ENCODE measurements around the gene GUCA2B. TPM values are rescaled to one million over a fixed set of nuclear protein-coding genes. Genes with fewer than 3 reads are reported as not detected.

The GUCA2B gene
- total RNA-seq, 2 experiments from 2014 or later: not detected

GRCh38 chr1:42141978-42142377, 11.2 kb upstream of the GUCA2B start:
- ATAC-seq (ENCODE audit: poor library complexity): no peak
- Mint-ChIP-seq H3K36me3 (ENCODE audit: low read depth) (no peaks in the 10 kb centered on the region), H3K27ac (no peak overlapping the region), H3K4me1 (ENCODE audit: low read depth) (no peaks in the 10 kb centered on the region), H3K27me3 (peaks cover 5% of the 10 kb centered on the region), H3K4me3 (no peak overlapping the region), H3K9me3 (no peaks in the 10 kb centered on the region)
- H3K36me3 ChIP-seq (ENCODE audit: insufficient read depth, low read length): no peaks in the 10 kb centered on the region
- H3K4me3 ChIP-seq (ENCODE audit: low read length): no peak overlapping the region
- TF ChIP-seq CTCF (IDR thresholded peaks at IDR 0.05): no peak
- DNase-seq: no peak
- H3K27ac ChIP-seq (ENCODE audit: low read depth in 1 of 2, low read length in 2 of 2): no peak overlapping the region
- CTCF ChIA-PET: no interaction called here
- POLR2A ChIA-PET: no interaction called here
- H3K27me3 ChIP-seq (ENCODE audit: control insufficient read depth in 1 of 2, insufficient read depth in 2 of 2, low read length in 2 of 2): peaks cover 12 to 13% of the 10 kb centered on the region in 2 experiments
- peaks cover 12% of the 10 kb centered on the region for H3K4me1 ChIP-seq (ENCODE audit: insufficient read depth, low read length)
- H3K9me3 ChIP-seq (ENCODE audit: control insufficient read depth in 1 of 2, insufficient read depth in 1 of 2, low read length in 2 of 2): no peaks in the 10 kb centered on the region
- intact Hi-C loops (cut with DNase I, micrococcal nuclease): no loop called here

GRCh38 chr1:42142894-42143675, 10.1 kb upstream of the GUCA2B start:
- H3K4me1 ChIP-seq (ENCODE audit: insufficient read depth, low read length): peaks cover 14% of the 10 kb centered on the region
- no peak for DNase-seq
- no peaks in the 10 kb centered on the region for H3K36me3 ChIP-seq (ENCODE audit: insufficient read depth, low read length)
- POLR2A ChIA-PET: no interaction called here
- H3K27ac ChIP-seq (ENCODE audit: low read depth in 1 of 2, low read length in 2 of 2): no peak overlapping the region
- CTCF ChIA-PET: no interaction called here
- intact Hi-C loops (cut with DNase I, micrococcal nuclease): no loop called here
- H3K4me1 Mint-ChIP-seq (ENCODE audit: low read depth): no peaks in the 10 kb centered on the region
- peaks cover 5% of the 10 kb centered on the region for H3K27me3 Mint-ChIP-seq
- H3K4me3 ChIP-seq (ENCODE audit: low read length): no peak overlapping the region
- H3K9me3 Mint-ChIP-seq: no peaks in the 10 kb centered on the region
- H3K27ac Mint-ChIP-seq: no peak overlapping the region
- TF ChIP-seq CTCF (IDR thresholded peaks at IDR 0.05): no peak
- ATAC-seq (ENCODE audit: poor library complexity): no peak
- H3K27me3 ChIP-seq (ENCODE audit: control insufficient read depth in 1 of 2, insufficient read depth in 2 of 2, low read length in 2 of 2): peaks cover 10 to 13% of the 10 kb centered on the region in 2 experiments
- H3K9me3 ChIP-seq (ENCODE audit: control insufficient read depth in 1 of 2, insufficient read depth in 1 of 2, low read length in 2 of 2): no peaks in the 10 kb centered on the region
- H3K4me3 Mint-ChIP-seq: no peak overlapping the region
- H3K36me3 Mint-ChIP-seq (ENCODE audit: low read depth): no peaks in the 10 kb centered on the region

- Mint-ChIP-seq H3K27me3 (peaks cover 5% of the 10 kb centered on the region), H3K4me3 (no peak overlapping the region), H3K9me3 (no peaks in the 10 kb centered on the region), H3K36me3 (ENCODE audit: low read depth) (no peaks in the 10 kb centered on the region), H3K4me1 (ENCODE audit: low read depth) (no peaks in the 10 kb centered on the region), H3K27ac (no peak overlapping the region)
- ATAC-seq (ENCODE audit: poor library complexity) (no peak), DNase-seq (no peak)
- intact Hi-C loops (cut with DNase I, micrococcal nuclease): no loop called here
- no peak for TF ChIP-seq CTCF (IDR thresholded peaks at IDR 0.05)
- H3K4me3 ChIP-seq (ENCODE audit: low read length): no peak overlapping the region
- ChIA-PET POLR2A (no interaction called here), CTCF (no interaction called here)
- no peaks in the 10 kb centered on the region for H3K36me3 ChIP-seq (ENCODE audit: insufficient read depth, low read length)
- H3K27me3 ChIP-seq (ENCODE audit: control insufficient read depth in 1 of 2, insufficient read depth in 2 of 2, low read length in 2 of 2): peaks cover 13 to 16% of the 10 kb centered on the region in 2 experiments
- H3K27ac ChIP-seq (ENCODE audit: low read depth in 1 of 2, low read length in 2 of 2): no peak overlapping the region
- H3K9me3 ChIP-seq (ENCODE audit: control insufficient read depth in 1 of 2, insufficient read depth in 1 of 2, low read length in 2 of 2): no peaks in the 10 kb centered on the region
- peaks cover 14% of the 10 kb centered on the region for H3K4me1 ChIP-seq (ENCODE audit: insufficient read depth, low read length)
Observed at GRCh38 chr1:42143896-42144710, 9.1 kb upstream of the GUCA2B start.

All from CD4-positive, alpha-beta T cell (primary cell).